Stimulated activated CD8-positive, alpha-beta memory T cell treated with anti-CD3 and anti-CD28 coated beads, Interleukin-4, amount 100 ng/mL, for 1 hour (primary cell): ENCODE measurements around the gene MCRIP2.
"Not testable (repeated sequence)": the region's sequence is repeated elsewhere in the genome, so short reads cannot be mapped to it uniquely, and the experiment has no call there.

ENCODE experiments used
- DNase-seq, 2 donors: peaks; one replicate each; pipeline ENCODE4 v3.0.0-alpha.2; 2020; ENCODE audit warnings: low read depth in 2 of 2, low spot score in 1 of 2

MCRIP2 gene

DNA sequence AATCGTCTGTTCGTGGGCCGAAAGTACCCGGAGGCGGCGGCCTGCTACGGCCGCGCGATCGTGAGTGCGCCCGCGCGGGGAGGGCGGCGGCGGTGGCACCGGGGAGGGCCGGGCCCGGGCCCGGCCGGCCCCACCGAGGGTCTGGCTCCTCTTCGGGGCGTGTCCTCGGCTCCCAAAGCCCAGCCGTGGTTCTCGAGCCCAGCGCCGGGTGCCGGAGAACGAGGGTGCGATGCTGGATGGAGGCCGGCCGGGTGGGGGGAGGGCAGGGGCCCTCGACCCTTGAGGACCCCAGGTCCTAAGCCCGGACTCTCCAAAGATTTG is 39.0 kb downstream of the MCRIP2 start:
- no peak for DNase-seq

DNA sequence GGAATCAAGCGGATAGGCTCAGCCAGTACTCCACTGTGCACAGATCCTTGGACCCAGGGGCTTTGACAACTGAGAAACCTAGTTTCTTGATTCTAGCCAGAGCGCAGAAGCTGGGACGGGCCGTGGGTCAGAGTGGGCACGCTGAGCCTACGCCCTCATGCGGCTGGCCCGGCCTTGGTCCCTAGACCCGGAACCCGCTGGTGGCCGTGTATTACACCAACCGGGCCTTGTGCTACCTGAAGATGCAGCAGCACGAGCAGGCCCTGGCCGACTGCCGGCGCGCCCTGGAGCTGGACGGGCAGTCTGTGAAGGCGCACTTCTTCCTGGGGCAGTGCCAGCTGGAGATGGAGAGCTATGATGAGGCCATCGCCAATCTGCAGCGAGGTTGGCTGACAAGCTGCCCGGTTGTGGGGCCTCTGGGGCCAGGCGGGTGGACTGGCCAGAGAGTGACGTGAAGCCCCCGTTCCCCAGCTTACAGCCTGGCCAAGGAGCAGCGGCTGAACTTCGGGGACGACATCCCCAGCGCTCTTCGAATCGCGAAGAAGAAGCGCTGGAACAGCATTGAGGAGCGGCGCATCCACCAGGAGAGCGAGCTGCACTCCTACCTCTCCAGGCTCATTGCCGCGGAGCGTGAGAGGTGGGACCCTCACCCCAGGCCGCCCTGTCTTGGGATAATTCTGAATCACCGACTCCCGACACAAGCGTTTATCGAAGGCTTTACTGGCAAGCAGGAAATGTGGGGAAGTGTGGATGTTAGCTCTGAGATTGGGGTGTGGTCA is 39.5 kb downstream of the MCRIP2 start:
- no peak for DNase-seq

DNA sequence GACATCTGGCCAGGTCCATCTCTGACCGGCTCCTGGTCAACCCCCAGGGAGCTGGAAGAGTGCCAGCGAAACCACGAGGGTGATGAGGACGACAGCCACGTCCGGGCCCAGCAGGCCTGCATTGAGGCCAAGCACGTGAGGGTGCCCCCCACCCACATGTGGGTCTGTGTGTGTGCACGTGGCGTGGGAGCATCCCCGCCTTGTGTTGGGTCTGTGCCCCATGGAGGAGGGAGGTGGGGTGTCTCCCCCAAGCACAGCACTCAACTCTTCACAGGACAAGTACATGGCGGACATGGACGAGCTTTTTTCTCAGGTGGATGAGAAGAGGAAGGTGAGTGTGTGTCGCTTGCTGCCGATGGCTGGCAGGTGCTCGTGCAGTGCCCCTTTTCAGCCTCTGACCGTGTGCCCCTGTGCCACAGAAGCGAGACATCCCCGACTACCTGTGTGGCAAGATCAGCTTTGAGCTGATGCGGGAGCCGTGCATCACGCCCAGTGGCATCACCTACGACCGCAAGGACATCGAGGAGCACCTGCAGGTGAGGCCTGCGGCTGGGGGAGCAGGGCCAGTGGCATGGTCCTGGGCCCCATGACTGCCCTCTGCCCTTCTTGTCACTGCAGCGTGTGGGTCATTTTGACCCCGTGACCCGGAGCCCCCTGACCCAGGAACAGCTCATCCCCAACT is 40.3 kb downstream of the MCRIP2 start:
- no peak for DNase-seq

DNA sequence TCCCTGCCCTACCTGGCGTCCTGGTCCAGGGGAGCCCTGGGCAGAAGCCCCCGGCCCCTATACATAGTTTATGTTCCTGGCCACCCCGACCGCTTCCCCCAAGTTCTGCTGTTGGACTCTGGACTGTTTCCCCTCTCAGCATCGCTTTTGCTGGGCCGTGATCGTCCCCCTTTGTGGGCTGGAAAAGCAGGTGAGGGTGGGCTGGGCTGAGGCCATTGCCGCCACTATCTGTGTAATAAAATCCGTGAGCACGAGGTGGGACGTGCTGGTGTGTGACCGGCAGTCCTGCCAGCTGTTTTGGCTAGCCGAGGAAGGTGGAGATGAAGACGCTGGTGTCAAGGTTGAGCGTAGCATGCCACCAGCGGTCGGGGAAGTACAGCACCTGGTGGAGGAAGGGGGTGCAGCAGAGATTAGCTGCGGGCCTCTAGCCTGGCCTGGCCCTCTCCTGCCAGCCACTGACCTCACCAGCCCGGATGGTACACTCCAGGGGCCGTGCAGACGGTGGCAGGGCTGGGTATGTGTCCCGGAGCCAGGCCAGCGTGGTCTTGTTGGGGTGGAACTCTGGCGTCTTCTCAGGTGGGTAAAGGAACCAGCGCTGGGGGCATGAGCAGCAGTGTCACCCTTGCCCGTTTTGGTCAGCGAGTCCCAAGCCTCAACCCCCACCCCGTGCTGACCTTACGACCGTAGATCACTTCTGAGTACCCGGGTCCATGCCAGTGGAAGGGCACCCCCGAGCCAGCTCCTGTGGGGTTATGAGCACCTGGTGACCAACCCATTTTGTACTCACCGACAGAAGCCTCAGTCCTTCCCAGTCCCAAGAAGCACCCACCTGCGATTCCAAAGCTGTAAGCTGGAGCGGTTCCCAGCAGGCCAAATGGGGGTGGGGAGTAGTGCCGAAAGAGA is 41.1 kb downstream of the MCRIP2 start:
- no peak for DNase-seq

DNA sequence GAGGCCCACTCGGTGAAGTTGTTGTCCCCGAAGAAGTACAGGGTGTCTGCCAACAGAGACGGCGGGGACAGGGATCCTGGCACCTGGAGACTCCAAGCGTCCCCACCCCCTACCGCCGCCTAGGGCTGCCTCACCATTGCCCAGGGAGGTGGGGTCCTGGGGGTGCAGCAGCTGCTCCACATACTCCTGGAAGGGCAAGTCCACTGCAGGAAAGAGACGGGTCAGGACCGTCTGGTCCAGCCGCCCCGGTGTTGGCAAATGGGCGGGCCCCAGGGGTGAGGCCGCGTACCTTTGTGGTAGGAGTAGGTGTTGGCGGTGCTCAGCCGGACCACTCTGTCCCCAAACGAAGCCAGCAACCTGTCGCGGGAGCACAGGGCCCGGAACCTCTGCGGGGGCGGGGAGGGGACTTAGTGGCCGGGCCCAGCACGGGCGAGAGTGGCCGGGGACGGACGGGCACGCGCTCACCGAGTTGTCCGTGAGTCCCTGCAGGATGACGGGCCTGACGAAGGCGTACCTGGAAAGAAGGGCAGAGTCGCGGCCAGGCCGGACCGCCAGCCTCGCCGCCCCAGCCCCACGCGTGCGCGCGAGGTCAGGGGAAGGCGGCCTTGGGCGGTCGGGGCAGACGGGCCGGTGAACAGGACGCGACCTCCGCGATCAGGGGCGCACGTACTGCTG is 41.9 kb downstream of the MCRIP2 start:
- no peak for DNase-seq

DNA sequence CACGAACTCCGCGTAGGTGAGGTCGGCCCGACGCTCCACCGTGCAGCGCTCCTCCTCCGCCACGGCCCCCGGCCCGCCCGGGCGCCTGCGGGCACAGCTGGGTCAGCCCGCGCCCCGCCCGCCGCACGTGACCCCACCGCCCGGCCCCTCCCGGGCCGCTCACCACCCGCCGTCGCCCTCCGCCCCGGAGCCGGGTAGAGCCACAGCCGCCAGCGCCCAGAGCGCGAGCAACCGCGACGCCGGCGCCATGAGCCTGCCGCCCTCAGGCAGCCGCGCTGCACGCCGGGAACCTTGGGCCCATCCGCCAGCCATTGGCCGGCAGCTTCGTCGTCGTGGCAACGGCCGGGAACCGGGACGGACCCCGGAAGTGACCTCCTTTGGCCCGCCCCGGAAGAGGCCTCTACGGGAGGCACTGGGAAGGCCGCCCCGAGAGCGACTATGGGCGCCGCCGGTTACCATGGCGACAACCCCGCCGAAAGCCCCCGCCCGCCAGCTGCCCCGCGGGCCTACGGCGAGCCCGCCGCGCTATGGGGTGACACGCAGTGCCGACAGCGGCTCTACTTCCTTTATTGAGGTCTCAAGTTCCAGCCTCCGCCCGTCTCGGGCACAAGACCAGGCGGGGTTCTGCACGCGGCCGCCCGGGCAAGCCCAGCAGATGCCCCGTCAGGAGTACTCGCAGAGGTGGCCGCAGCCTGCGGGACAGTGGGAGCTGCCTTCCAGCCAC is 42.6 kb downstream of the MCRIP2 start, which contains the start of gene JMJD8:
Gene JMJD8 (minus strand): TSS at position 264 of the 724 bp plus-strand sequence. CDS start 15 bp downstream, at position 249.
- DNase-seq = peak; percentile 88 to 91

DNA sequence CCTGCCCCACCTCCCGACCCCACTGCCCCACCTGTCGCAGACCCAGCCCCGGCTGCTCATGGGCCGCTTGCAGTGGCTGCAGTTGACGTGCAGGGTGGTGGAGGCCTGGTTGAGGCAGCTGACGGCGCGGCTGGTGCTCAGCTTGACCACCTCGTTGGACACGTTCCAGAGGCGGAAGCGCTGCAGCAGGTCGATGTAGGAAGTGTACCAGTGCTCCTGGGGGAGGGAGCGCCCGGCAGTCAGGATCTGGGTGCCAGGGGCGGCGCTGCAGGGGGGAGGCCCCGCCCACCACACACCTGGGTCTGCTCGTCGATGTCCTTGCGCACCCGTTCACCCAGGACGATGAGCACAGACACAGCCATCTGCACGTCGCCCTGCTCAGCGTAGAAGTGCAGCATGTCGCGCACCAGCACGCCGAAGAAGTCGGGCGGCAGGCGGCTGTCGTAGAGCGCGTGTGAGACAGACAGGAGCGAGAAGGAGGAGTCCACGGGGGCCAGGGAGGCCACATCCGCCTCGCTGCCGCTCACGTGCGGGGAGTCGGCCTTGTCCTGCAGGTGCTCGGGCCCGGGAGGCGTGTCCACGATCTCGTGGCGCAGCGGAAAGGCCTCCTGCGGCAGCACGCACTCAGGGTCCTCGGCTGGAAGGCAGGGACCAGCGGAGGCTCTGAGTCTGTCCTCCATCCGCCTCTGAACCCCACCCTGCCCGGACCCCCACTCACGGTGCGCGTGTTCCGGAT is 43.5 kb downstream of the MCRIP2 start:
- DNase-seq = no peak

DNA sequence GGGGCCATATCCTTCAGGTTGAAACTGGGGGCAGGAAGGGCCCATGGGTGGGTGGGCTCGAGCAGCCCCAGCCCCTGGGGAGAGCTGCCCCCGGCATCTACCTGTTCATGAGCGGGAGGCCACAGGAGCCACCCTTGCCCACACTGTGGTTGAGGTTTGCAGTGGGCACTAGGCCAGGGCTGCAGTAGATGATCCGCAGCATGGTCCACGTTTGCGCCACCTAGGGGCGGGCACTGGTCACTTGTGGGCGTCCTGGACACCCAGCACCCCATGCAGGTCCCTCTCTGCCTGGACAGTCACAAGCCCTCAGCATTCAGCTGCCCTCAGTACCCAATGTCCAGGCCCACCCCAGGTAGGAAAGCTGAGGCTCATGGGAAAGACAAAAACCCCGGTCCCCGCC is 44.3 kb downstream of the MCRIP2 start:
- no peak for DNase-seq

DNA sequence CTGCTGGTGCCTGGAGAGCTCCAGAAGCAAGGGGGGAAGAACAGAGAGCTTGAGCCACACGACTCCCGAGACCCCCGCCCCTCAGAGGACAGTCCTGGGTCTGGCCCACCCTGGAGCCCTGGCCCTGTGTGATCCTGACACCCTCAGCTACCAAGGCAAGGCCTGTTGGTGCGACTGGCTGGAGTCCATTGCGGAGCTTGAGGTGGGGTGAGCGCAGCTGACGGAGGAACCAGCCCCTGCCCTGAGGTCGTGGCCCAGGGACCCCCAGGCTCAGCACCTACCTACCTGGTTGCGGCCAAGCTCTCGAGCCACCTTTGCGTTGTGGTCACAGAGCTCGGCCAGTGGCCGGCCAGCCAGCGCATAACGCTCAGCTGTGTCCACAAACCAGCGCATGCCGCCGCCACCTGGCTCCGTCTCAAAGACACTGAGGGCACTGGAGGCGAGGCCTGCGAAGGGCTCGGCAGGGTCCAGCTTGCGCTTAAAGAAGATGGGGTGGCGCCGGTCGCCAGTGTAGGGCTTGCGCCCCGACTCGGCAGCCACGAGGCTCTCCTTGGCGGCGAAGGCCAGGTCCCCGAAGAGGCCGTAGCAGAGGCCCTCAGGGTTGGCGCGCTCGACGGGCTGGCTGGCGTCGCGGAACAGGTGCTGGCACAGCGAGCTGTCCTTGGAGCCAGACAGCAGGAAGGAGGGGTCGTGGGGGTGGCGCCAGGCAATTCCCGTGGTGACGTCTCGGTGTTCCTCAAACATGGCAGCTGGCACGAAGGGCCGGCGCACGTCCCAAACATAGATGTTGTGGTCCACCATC is 45.0 kb downstream of the MCRIP2 start:
- DNase-seq = no peak

DNA sequence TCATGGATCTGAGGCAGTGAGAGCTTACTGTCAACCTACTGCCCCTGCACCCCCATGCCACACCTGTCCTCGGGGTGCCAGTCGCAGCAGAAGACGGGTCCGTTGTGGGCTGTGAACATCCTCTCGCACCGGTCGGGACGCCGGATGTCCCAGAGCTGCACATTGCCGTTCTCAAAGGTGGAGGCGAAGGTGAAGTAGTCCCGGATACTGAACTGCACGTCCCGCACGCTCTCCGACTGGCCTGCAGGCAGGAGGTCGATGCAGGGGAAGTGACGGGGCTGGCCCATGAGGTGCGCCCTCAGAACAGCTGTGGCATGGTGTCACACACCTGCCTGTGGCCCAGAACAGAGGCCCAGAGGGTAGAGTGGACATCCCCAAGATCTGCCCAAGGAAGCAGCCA is 45.9 kb downstream of the MCRIP2 start:
- no peak for DNase-seq

DNA sequence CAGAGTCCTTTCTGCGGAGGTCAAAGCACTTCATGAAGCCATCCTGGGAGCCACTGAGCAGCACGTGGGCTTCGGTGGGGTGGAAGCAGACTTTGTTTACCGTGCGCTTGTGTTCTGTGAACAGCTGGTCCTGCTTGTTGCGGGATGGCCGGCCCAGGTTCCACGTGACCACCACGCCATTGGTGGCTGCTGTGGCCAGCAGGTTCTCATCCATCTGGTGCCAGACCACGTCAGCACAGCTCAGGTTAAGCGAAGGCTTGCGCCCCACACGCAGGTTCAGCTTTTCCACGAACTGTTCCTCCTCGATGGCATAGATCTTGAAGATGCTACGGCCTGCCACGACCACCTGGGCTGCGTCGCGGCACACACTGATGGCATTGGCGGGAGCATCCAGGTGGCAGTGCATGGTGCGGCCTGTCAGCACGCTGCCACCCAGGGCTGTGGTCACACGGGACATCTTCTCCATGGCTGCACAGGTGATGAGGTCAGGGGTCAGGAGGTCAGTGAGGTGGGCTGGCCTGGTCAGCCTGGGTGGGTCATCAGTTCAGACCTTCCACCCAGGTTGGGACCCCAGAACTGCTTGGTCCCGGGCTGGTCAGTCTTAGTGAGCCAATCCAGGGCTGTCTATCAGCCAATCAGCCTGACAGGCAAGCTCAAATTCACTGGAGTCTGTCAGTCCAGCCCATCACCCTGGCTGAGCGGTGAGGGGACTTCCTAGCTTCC is 47.7 kb downstream of the MCRIP2 start:
- no peak for DNase-seq

DNA sequence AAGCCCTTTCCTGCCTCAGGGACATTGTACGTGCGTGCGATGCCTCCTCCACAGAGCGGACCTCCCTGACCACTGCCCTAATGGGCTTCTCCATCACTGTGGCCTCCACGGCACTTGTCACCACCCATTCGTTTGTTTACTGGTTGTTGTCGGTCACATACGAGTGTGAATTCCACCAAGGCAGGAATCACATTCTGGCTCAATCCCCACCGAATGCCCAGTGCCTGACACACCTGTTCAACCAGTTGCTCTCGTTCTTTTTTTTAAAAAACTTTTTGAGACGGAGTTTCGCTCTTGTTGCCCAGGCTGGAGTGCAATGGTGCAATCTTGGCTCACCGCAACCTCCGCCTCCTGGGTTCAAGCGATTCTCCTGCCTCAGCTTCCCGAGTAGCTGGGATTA is 49.6 kb downstream of the MCRIP2 start:
- DNase-seq = not testable (repeated sequence)

DNA sequence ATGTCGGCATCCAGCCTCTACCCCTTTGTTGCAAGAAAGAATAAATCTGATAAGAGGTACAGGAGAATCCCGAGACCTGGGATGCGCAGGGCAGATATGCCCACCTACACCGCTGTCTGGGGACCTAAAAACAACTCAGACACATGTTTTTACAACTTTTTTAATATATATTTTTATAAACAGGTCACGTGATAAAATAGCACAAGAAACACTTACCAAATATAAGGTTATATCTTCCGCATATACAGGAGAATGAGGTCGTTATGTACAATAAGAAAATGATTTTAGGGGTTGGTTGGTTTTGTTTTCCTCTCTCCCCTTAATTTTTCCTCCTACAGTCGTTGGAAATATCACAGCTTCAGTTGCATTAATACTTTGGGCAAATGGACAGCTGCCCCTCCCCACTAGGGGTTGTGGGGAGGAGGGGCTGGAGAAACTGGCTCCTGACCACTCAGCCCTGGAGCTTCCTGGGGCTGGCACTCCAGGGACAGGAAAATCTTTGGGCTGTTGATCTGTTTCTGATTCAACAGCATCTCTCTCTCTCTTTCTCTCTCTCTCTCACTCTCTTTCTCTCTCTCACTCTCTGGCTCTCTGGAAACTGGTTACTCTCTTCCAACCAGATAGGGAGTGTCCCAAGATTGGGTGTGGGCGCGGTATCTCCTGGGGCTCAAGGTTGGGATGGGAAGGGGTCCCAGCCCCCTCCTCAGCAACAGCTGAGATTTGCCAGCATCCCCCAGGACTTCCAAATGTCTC is 50.9 kb downstream of the MCRIP2 start:
- DNase-seq = no peak

DNA sequence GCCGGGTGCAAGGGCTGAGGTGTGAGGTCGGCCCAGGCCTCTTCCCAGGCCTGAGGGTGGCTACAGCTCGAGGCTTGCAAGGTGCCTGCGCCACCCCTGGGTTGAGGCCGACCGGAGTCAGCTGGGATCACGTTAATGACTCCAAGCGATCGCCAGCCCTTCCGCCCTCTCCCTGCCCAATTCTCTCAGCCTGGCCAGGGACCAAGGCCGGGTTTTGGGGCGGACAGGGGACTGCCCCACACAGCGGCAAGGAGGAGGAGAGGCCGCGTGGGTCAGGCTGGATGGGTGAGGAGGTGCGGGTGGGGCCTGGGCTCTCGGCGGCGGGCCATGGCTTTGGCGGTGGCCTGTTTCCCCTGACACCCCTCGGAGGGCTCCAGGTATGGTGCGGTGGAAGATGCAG is 51.7 kb downstream of the MCRIP2 start:
- no peak for DNase-seq

DNA sequence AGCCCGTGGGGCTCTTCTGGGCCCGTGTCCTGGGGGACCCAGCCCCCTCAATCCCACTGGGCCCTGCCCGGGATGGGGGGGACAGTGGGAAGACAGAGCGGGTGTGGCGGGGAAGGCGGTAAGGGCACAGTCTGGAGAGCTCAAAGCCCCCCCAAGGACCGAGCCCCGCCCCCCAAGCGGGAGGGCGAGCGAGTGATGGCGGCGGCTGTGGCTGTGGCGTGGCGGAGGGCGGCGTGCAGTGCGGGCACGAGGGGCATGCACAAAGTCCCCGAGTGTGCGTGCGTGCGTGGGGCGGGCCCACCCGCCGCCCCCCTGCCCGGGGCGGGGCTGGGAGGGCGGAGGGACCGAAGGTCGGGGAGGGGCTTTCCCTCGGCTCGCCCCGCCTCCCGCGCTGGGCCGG is 52.1 kb downstream of the MCRIP2 start:
- DNase-seq = no peak

DNA sequence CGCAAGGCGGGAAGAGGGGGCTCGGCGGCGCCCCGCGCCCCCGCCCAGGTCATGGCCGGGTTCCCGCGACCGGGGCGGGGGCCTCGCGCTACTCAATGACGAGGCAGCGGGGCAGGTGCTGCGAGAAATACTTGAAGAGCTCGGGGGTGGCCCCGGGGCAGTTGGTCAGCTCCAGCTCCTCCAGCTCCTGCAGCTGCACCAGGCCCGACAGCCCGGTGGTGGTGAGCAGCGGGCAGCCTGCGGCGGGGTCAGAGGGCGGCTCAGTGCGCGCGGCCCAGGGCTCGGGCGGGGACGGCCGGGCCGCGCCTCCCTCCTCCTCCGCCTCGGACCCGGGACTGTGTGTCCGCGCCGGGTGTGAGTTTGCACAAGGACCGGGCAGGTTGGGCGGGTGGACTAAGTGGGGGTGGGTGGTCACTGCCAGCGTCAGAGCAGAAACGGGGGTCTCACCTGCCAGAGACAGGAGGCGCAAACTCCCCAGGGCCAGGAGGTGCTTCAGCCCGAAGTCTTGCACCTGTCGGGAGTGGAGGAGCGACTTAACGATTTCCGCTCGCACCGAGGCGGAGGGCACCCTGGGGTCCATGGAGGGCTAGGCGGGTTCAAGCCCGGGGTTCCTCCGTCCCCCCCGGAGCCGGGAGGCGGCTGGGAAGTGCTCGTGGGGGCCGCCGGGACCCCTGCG is 52.7 kb downstream of the MCRIP2 start:
- DNase-seq = no peak

DNA sequence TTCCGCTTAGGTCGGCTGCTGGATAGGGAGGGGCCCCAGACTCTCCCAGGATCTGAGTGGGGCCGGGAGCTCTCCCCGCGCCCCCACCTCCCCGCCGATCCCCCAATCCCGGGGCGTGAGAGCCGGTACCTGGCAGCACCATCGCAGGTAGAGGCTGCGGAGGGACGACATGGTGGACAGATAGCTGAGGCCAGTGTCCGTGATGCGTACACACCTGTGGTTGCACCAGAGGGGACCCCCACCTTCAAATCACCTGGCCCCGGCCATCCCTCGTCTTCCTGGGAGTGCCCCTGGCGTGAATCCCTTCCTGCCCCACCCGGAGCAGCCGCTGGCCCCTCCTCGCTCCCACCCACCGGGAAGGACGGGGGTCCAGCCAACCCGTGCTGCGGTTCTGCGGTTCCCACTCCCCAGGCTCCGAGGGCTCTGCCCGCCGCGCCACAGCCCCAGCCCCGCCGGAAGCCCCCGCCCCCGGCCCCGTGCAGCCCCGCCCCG is 53.3 kb downstream of the MCRIP2 start:
- DNase-seq = no peak
